NOMO-1 treated with dmso at 0.1 percent for 144 hours (cell line): Measurements from ENCODE around the gene SPATA6.
"Not testable (repeated sequence)": the region's sequence is repeated elsewhere in the genome, so short reads cannot be mapped to it uniquely, and the experiment has no call there.

Experiments used
- DNase-seq: peaks from one replicate; lab custom pipeline; 2025; ENCODE audit not compliant: unreplicated experiment; lab: John Stamatoyannopoulos, UW

The SPATA6 gene

GRCh38 chr1:48362901-48363300, 109.1 kb downstream of the SPATA6 start:
- no peak for DNase-seq

DNA sequence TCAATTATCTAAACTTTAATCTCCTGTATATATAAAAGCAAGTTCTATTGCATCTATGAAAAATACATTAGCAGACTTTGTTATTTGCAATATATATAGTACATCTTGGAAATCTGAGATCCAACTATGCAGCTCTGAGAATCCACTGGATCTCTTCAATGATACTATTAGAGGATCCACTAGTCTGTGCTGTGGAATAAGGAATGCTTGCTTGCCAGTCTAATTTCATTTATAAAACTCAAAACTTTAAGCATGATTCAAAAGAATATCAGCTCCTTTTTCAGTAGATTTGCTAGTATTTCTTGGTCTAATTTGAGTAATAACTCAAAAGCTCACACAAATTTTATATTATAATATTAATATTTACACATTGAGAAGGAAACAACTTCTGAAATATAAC, 115.1 kb downstream of the SPATA6 start:
- no peak for DNase-seq

DNA sequence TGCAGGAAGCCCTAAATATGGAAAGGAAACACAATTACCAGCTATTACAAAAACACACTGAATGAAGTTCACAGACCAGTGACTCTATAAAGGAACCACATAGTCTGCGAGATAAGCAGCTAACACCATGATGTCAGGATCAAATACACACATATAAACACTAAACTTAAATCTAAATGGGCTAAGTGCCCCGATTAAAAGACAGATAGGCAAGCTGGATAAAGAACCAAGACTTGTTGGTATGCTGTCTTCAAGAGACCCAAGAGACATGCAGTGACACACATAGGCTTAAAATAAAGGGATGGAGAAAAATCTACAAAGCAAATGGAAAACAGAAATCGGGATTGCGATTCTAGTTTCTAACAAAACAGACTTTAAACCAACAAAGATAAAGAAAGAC, 127.6 kb downstream of the SPATA6 start:
- DNase-seq = no peak

DNA sequence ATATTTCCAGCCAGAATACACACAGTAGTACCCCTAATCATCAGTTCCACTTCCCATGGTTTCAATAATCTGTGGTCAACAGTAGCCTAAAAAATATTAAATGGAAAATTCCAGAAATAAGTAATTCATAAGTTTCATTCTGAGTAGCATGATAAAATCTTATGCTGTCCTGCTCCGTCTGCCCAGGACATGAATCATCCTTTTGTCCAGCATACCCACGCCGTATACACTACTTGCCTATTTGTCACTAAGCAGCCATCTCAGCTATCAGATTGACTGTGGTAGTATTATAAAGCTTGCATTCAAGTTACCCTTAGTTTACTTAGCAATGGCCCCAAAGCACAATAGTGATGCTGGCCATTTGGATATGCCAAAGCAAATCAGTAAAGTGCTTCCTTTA, 130.8 kb downstream of the SPATA6 start:
- DNase-seq = no peak

DNA sequence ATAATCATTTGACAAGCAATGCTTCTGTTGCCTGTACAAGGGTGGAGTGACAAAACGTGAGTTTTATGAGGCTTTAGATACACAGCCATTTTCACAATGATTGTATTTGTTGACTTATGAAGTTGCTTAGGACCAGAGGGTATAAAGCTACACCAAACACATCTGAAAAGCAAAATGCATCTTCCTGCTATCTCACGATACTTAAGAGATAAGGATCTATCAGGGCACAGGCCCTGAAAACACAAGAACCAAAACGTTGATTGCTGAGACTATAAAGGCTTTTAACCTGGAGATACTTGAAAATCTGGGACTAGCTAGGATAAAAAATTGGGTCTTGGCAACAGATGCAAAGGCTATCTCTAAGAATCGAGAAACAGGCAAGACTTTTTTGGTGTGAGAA, 133.7 kb downstream of the SPATA6 start:
- DNase-seq = no peak

- no peak for DNase-seq
Measured at GRCh38 chr1:48333316-48333715, 138.7 kb downstream of the SPATA6 start.

DNA sequence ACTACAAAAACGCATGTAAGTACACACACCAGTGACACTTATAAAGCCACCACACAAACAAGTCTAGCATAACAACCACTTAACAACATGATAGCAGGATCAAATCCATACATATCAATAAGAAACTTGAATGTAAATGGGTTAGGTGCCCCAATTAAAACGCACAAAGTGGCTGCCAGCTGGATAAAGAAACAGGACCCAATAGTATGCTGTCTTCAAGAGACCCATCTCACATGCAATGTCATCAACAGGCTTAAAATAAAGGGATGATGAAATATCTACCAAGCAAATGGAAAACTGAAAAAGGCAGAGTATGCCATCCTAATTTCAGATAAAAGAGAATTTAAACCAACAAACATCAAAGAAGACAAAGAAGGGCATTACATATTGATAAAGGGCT, 139.9 kb downstream of the SPATA6 start:
- no peak for DNase-seq

DNA sequence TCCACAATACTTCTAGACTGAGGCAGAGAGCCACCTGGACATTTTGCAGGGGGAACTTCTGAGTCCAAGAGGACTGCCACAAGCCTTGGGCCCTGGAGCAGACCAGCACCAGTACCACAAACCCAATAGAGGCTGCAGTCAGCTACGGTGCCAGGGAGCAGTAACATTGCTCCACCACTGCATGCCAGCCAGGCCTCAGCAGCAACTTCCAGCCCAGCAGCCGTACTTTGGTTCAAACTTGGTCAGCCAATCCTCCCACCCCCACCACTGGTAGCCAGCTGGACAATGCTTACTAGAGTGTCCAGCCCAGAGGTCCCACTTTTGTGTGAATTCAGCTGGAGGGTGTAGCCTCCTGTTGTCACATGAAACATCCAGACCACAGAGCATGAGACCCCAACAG, 142.1 kb downstream of the SPATA6 start:
- DNase-seq = no peak

DNA sequence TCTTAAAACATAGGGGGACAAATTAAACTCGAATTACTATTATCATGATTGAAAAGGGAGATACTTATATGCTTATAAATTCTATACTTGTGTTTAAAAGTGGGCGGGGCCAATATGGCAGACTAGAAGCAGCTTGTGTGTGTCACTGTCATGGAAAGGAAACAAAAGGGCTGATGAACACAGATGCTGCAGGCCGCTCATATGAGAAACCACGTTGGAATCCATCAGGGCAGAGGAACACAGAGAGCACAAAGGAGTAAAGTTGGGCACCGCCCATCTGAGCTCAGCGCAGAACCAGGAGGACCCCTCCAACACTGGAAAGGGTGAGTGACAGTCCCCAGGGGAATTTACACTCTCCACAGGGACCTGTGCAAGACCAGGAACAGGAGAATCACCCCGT, 142.5 kb downstream of the SPATA6 start:
- no peak for DNase-seq

DNA sequence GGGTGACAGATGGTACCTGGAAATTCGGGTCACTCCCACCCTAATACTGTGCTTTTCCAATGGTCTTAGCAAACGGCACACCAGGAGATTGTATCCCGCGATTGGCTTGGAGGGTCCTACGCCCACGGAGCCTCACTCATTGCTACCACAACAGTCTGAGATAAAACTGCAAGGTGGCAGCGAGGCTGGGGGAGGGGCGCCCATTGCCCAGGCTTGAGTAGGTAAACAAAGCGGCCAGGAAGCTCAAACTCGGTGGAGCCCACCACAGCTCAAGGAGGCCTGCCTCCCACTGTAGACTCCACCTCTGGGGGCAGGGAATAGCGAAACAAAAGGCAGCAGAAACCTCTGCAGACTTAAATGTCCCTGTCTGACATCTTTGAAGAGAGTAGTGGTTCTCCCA, 160.2 kb downstream of the SPATA6 start:
- DNase-seq = not testable (repeated sequence)

GRCh38 chr1:48309564-48310082, 162.4 kb downstream of the SPATA6 start:
- no peak for DNase-seq

- DNase-seq = no peak
Measured at GRCh38 chr1:48302652-48303051, 169.4 kb downstream of the SPATA6 start.

DNA sequence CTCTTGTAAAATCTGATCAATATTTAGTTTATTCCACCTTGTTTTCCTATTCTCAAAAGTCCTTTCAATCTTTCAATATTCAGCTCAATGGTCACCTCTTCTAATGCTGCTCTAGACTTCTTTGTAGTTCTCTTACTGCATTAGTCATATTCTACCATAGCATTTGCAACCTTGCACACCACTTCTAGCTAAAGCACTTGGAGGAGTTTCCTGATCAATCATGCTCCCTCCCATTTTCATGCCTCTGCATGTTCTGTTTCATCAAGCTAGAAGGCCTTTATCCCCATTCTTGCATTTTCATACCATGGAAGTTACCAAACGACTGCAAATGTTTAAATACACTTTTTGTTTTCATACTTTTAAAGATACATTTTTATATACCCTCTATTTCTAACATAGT, 177.3 kb downstream of the SPATA6 start:
- no peak for DNase-seq

GRCh38 chr1:48294094-48294493, 177.9 kb downstream of the SPATA6 start:
- not testable (repeated sequence) for DNase-seq

DNA sequence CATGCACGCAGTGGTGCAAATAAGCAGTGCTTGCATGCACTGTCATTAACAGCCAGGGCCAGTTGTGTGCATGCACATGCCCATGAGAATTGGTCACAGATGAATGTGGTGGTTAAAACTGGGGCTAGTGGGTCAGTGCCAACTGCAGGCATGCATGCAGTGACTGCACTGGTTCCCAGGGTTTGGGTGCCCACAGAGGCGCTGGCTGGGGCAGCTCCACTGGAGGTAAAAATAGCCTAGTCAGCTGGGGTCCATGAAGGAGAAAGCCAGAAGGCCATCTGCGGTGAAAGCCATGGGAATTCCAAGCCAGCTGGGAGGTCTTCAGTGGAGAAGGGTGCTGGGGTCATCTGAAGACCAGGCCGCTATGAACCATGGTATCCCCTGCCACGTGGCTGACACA, 179.3 kb downstream of the SPATA6 start:
- no peak for DNase-seq

DNA sequence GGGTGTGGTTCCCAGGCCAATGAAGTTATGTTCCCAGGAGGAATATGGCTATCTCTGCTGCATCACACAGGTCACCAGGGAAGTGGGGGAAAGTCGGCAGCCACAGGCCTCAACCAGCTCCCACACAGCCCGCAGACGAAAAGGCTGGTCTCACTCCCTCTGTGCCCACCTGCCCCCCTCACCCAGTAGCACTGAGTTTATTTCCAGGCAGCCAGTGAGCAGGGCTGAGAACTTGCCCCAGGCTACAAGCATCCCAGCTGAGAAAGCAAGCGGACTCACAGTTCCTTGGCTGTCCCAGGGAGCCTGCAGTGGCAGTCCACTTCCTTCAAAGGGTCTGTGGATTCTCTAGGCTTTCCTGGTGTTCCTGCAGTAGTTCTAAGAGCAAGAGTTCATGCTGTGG, 180.6 kb downstream of the SPATA6 start:
- no peak for DNase-seq

DNA sequence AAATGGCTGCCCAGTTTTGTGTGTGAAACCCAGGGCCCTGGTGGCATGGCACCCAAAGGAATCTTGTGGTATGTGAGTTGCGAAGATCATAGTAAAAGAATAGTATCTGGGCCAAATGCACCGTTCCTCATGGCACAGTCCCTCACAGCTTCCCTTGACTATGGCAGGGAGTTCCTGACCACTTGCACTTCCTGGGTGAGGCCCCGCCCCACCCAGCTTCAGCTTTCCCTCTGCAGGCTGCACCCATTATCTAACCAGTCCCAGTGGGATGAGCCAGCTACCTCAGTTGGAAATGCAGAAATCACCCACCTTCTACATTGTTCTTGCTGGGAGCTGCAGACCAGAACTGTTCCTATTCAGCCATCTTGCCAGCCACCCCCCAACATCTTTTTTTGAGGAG, 186.5 kb downstream of the SPATA6 start:
- no peak for DNase-seq

DNA sequence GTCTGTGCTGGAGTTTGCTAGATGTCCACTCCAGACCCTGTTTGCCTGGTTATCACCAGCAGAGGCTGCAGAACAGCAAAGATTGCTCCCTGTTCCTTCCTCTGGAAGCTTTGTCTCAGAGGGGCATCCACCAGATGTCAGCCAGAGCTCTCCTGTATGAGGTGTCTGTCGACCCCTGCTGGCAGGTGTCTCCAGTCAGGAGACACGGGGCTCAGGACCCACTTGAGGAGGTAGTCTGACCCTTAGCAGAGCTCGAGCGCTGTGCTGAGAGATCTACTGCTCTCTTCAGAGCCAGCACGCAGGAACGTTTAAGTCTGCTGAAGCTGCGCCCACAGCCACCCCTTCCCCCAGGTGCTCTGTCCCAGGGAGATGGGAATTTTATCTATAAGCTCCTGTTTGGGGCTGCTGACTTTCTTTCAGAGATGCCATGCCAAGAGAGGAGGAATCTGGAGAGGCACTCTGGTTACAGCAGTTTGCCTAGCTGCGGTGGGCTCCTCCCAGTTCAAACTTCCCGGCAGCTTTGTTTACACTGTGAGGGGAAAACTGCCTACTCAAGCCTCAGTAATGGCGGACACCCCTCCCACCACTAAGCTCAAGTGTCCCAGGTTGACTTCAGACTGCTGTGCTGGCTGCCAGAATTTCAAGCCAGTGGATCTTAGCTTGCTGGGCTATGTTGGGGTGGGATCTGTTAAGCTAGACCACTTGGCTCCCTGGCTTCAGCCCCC, 187.1 kb downstream of the SPATA6 start:
- DNase-seq = not testable (repeated sequence)

- DNase-seq = not testable (repeated sequence)
Measured at GRCh38 chr1:48282329-48282728, 189.7 kb downstream of the SPATA6 start.

DNA sequence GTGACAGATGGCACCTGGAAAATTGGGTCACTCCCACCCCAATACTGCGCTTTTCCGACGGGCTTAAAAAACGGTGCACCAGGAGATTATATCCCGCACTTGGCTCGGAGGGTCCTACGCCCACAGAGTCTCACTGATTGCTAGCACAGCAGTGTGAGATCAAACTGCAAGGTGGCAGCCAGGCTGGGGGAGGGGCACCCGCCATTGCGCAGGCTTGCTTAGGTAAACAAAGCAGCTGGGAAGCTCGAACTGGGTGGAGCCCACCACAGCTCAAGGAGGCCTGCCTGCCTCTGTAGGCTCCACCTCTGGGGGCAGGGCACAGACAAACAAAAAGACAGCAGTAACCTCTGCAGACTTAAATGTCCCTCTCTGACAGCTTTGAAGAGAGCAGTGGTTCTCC, 194.6 kb downstream of the SPATA6 start:
- DNase-seq = not testable (repeated sequence)

DNA sequence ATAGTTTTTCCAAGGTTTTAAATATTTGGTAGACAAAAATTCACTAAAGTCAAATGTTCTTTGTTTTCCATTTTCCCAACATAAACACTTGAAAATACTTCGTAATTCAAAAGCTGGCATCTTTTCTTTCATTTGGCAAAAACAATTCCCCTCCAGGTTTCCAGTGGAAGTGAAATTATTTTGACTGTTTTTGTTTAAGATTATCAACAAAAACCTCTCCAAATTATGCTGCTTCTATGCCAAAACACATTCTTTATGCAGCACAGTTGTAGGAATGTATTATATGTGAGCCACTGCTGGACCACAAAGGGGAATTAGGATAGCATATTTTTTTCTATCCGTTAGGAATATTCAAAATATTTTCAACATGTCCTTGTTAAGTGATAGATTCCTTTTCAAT, 205.4 kb downstream of the SPATA6 start:
- DNase-seq = no peak

DNA sequence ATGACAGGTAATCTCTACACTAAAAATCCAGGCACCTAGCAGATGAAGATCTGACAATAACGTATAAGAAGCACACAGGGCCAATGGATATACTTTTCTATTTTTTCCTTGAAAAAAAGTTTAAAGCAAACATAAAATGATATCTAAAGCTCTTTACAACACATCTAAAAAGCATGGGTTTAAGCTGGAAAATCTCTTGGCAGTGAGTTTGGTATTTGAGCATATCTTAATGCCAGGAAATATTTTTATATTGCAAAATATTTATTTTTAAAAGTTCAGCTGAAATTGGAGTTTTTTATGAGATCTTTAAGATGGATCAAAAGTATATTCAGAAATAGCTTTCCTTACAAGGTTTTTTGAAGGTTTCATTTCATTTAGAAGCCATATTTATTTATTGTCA, 209.0 kb downstream of the SPATA6 start:
- DNase-seq = no peak

GRCh38 chr1:48261881-48262400, 210.1 kb downstream of the SPATA6 start:
- no peak for DNase-seq
